GM23248 (cell line): ENCODE data around the gene CLTB. TPM values are rescaled to one million over a fixed set of nuclear protein-coding genes. Genes with fewer than 3 reads are reported as not detected.

ENCODE experiments used
- DNase-seq: peaks from one replicate; pipeline ENCODE4 v3.0.0-alpha.2; 2015
- H2AFZ ChIP-seq: fragments of 200-600 bp; sonication (generic); 2 replicates; pipeline ENCODE4 v1.6.1; 2016; ENCODE audit warnings: antibody characterized with exemption
- H3F3A ChIP-seq: fragments of 200-600 bp; sonication (generic); 2 replicates; pipeline ENCODE4 v1.6.1; 2016; ENCODE audit warnings: mild to moderate bottlenecking, antibody characterized with exemption, mixed run types; ENCODE audit not compliant: insufficient read depth
- H3K27ac ChIP-seq: fragments of 200-600 bp; sonication (generic); 2 replicates; pipeline ENCODE4 v1.5.1; 2016; ENCODE audit warnings: mild to moderate bottlenecking
- H3K27me3 ChIP-seq: fragments of 200-600 bp; sonication (generic); replicated peaks from 2 replicates; pipeline ENCODE4 v1.6.1; 2016; ENCODE audit warnings: mild to moderate bottlenecking; ENCODE audit not compliant: insufficient read depth
- H3K36me3 ChIP-seq: fragments of 200-600 bp; sonication (generic); 2 replicates; pipeline ENCODE4 v1.6.1; 2016; ENCODE audit warnings: low read depth, mild to moderate bottlenecking
- H3K4me1 ChIP-seq: fragments of 200-600 bp; sonication (generic); 2 replicates; pipeline ENCODE4 v1.6.1; 2016; ENCODE audit warnings: mild to moderate bottlenecking; ENCODE audit not compliant: insufficient read depth
- H3K4me2 ChIP-seq: fragments of 200-600 bp; sonication (generic); one replicate; pipeline ENCODE4 v1.6.1; 2016; ENCODE audit warnings: mild to moderate bottlenecking; ENCODE audit not compliant: unreplicated experiment
- H3K4me3 ChIP-seq: fragments of 200-600 bp; sonication (generic); 2 replicates; pipeline ENCODE4 v1.5.1; 2016; ENCODE audit warnings: mild to moderate bottlenecking
- H3K79me2 ChIP-seq: fragments of 200-600 bp; sonication (generic); 2 replicates; pipeline ENCODE4 v1.6.1; 2016; ENCODE audit warnings: mild to moderate bottlenecking; ENCODE audit not compliant: insufficient read depth
- H3K9ac ChIP-seq: fragments of 200-600 bp; sonication (generic); 2 replicates; pipeline ENCODE4 v1.6.1; 2016; ENCODE audit warnings: mild to moderate bottlenecking
- H3K9me2 ChIP-seq: fragments of 200-600 bp; sonication (generic); 2 replicates; pipeline ENCODE4 v1.6.1; 2016; ENCODE audit warnings: mixed run types, mild to moderate bottlenecking, moderate library complexity; ENCODE audit not compliant: insufficient read depth
- H3K9me3 ChIP-seq: fragments of 200-600 bp; sonication (generic); one replicate; pipeline ENCODE4 v1.6.1; 2017; ENCODE audit warnings: low read depth
- H4K20me1 ChIP-seq: fragments of 200-600 bp; sonication (generic); 2 replicates; pipeline ENCODE4 v1.6.0; 2016; ENCODE audit not compliant: insufficient read depth
- EZH2 ChIP-seq: fragments of 200-600 bp; sonication (generic); IDR thresholded peaks from 2 replicates; pipeline ENCODE4 v1.6.1; 2018; ENCODE audit warnings: antibody characterized with exemption, mild to moderate bottlenecking; ENCODE audit not compliant: insufficient read depth, poor library complexity, severe bottlenecking
- EZH2phosphoT487 ChIP-seq: fragments of 200-600 bp; sonication (generic); IDR thresholded peaks from 2 replicates; pipeline ENCODE4 v1.6.1; 2018; ENCODE audit warnings: antibody characterized with exemption, moderate library complexity, mild to moderate bottlenecking, low read depth; ENCODE audit not compliant: insufficient read depth
- WGBS, 2 experiments: methylation state at CpG; one replicate each; pipeline ENCODE4 v1.1.6; 2015 to 2017; ENCODE audit warnings: low lambda C conversion rate in 2 of 2, low coverage in 1 of 2; ENCODE audit errors: missing lambda C conversion rate in 2 of 2; 5-methylcytosine and 5-hydroxymethylcytosine counted together
- in situ Hi-C: fragments of 300-500 bp; cut with MboI; formaldehyde crosslinking; loops from 2 replicates; pipeline ENCODE4 v1.15.0; 2020
- polyA plus RNA-seq: library from polyadenylated mRNA; unstranded; fragments of >200 nt; fragmentation: Nextera tagmentation; extraction: Ambion mirVana; gene quantifications from 2 replicates; pipeline ENCODE4 v1.2.1, GENCODE V29; 2016
- total RNA-seq: library from RNA; depleted of rRNA; stranded (reverse); fragments of >200 nt; shearing (Covaris generic); gene quantifications from 2 replicates; pipeline ENCODE4 v1.2.3, GENCODE V29; 2014

CLTB gene
- total and polyA plus RNA-seq, 2 experiments from 2014 or later = 128 to 130 TPM

GRCh38 chr5:176425138-176425537 is 8.8 kb upstream of the CLTB start:
- H3K4me1 ChIP-seq = no peaks in the 10 kb centered on the region
- no peaks in the 10 kb centered on the region for H3K9me3 ChIP-seq
- TF ChIP-seq EZH2 (no peak), EZH2phosphoT487 (no peak)
- H3F3A ChIP-seq = no peaks in the 10 kb centered on the region
- H3K4me3 ChIP-seq = no peak overlapping the region
- in situ Hi-C loops = no loop called here
- H3K27ac ChIP-seq = no peak overlapping the region
- H3K36me3 ChIP-seq = no peaks in the 10 kb centered on the region
- no peaks in the 10 kb centered on the region for H3K9me2 ChIP-seq
- no peaks in the 10 kb centered on the region for H4K20me1 ChIP-seq
- DNase-seq = no peak
- H2AFZ ChIP-seq = no peak overlapping the region
- H3K79me2 ChIP-seq = no peaks in the 10 kb centered on the region
- 88 to 91% methylated on average over 1 of the region's 1 CpG for WGBS, 2 experiments
- no peak overlapping the region for H3K9ac ChIP-seq
- H3K4me2 ChIP-seq = no peak overlapping the region
- no peaks in the 10 kb centered on the region for H3K27me3 ChIP-seq

- Histone ChIP-seq H3K36me3 (no peaks in the 10 kb centered on the region), H4K20me1 (no peaks in the 10 kb centered on the region), H3K9me3 (no peaks in the 10 kb centered on the region), H3K9ac (no peak overlapping the region), H3K4me3 (no peak overlapping the region), H3K79me2 (no peaks in the 10 kb centered on the region), H3K4me2 (no peak overlapping the region), H3K27me3 (no peaks in the 10 kb centered on the region), H3F3A (no peaks in the 10 kb centered on the region), H2AFZ (no peak overlapping the region), H3K27ac (no peak overlapping the region), H3K9me2 (no peaks in the 10 kb centered on the region), H3K4me1 (no peaks in the 10 kb centered on the region)
- no peak for DNase-seq
- in situ Hi-C loops = no loop called here
- 82 to 83% methylated on average over 3 of the region's 3 CpGs for WGBS, 2 experiments
- TF ChIP-seq EZH2 (no peak), EZH2phosphoT487 (no peak)
Measured at GRCh38 chr5:176424181-176424580, 7.8 kb upstream of the CLTB start.

DNA sequence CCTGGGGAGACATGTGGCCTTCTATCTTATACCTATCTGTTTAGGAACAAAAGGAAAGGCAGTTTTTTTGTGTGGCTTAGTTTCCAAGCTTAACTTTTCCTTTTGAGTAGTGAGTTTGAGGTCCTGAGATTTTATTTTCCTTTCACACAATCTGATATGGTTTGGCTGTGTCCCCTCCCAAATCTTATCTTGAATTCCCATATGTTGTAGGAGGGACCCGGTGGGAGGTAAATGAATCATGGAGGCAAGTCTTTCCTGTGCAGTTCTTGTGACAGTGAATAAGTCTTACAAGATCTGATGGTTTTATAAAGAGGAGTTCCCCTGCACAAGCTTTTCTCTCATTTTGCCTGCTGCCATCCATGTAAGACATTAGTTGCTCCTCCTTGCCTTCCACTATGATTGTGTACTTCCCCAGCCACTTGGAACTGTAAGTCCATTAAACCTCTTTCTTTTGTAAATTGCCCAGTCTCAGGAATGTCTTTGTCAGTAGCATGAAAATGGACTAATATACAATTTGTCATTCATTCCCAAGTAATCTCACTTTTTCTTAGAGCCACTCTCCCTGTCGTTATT is 4.7 kb upstream of the CLTB start:
- no peak for TF ChIP-seq EZH2phosphoT487
- TF ChIP-seq EZH2 = no peak
- Histone ChIP-seq H3K27me3 (no peaks in the 10 kb centered on the region), H3K27ac (no peak overlapping the region), H3K4me2 (no peak overlapping the region), H3K4me1 (no peaks in the 10 kb centered on the region), H3F3A (no peaks in the 10 kb centered on the region), H3K9me2 (no peaks in the 10 kb centered on the region), H3K36me3 (no peaks in the 10 kb centered on the region), H3K79me2 (no peaks in the 10 kb centered on the region), H3K9ac (no peak overlapping the region), H2AFZ (no peak overlapping the region), H3K4me3 (no peak overlapping the region), H3K9me3 (no peaks in the 10 kb centered on the region), H4K20me1 (no peaks in the 10 kb centered on the region)
- WGBS, 2 experiments = 49 to 52% methylated on average over 2 of the region's 2 CpGs
- DNase-seq = no peak
- in situ Hi-C loops = no loop called here

DNA sequence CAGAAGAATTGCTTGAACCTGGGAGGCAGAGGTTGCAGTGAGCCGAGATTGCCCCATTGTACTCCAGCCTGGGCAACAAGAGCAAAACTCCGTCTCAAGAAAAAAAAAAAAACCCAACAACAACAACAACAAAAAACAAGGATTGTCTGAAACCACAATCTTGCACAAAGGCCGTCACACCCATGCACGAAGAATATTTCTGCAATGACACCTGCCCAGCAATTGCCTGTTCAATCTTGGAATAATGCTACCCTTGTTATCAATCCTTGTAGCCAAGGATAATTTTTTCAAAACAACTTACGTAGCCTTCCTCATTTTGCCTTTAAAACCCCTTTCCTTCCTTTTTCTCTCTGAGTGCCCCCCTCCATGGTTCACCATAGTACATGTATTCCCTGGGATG is 3.7 kb upstream of the CLTB start:
- Histone ChIP-seq H4K20me1 (no peaks in the 10 kb centered on the region), H3K79me2 (peaks cover 10% of the 10 kb centered on the region), H3F3A (no peaks in the 10 kb centered on the region), H3K27me3 (no peaks in the 10 kb centered on the region), H2AFZ (no peak overlapping the region), H3K4me3 (no peak overlapping the region), H3K36me3 (no peaks in the 10 kb centered on the region), H3K9me3 (no peaks in the 10 kb centered on the region), H3K4me1 (peaks cover 5% of the 10 kb centered on the region; the same call in 1 of the 2 replicates), H3K9me2 (no peaks in the 10 kb centered on the region), H3K9ac (no peak overlapping the region), H3K4me2 (no peak overlapping the region), H3K27ac (no peak overlapping the region)
- DNase-seq = no peak
- 73 to 78% methylated on average over 5 of the region's 5 CpGs for WGBS, 2 experiments
- in situ Hi-C loops = no loop called here
- TF ChIP-seq EZH2phosphoT487 (no peak), EZH2 (no peak)

DNA sequence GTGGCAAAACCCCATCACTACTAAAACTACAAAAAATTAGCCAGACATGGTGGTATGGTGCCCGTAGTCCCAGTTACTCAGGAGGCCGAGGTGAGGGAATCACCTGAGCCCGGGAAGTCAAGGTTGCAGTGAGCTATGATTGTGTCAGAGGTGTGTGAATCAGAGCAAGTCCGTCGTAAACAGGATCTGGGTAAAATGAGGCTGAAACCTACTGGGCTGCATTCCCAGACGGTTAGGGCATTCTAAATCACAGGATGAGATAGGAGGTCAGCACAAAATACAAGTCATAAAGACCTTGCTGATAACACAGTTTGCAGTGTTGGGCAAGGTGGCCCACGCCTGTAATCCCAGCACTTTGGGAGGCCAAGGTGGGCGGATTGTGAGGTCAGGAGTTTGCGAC is 1.9 kb upstream of the CLTB start:
- in situ Hi-C loops = no loop called here
- no peak overlapping the region for H3K9ac ChIP-seq
- H3K4me2 ChIP-seq = no peak overlapping the region
- TF ChIP-seq EZH2phosphoT487 (no peak), EZH2 (no peak)
- H3K4me1 ChIP-seq = peaks cover 20% of the 10 kb centered on the region
- H2AFZ ChIP-seq = no peak overlapping the region
- H3K27ac ChIP-seq = no peak overlapping the region
- H3K4me3 ChIP-seq = no peak overlapping the region
- H3K79me2 ChIP-seq = peaks cover 27% of the 10 kb centered on the region
- WGBS, 2 experiments = 72 to 73% methylated on average over 9 of the region's 9 CpGs
- no peaks in the 10 kb centered on the region for H3K27me3 ChIP-seq
- H4K20me1 ChIP-seq = no peaks in the 10 kb centered on the region
- no peaks in the 10 kb centered on the region for H3K9me3 ChIP-seq
- no peaks in the 10 kb centered on the region for H3K36me3 ChIP-seq
- H3K9me2 ChIP-seq = no peaks in the 10 kb centered on the region
- H3F3A ChIP-seq = no peaks in the 10 kb centered on the region
- no peak for DNase-seq
